Limb (tissue), 2 donors: ENCODE results near the gene NR5A2.

Experiments used
- DNase-seq, 2 donors: peaks; one replicate each; pipeline ENCODE4 v3.0.0-alpha.2; 2016; ENCODE audit errors: extremely low spot score in 2 of 2

The NR5A2 gene

DNA sequence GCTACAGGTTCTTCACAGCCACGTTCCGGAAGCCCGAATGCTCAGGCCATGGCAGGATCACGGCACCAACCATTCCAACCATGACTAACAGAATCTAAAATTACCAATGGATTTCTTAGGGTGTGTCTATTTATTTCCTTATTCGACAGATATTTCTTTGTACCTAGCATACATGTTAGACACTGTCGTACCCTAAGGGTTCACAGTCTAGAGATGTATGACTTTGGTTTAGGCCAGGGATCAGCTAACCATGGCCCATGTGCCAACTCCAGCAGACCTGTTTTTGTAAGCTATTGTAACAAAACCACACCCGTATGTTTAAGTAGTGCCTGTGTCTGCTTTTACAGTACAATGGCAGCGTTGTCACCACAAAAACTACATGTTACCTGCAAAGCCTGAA, 167.0 kb downstream of the NR5A2 start:
- no peak for DNase-seq

- DNase-seq = no peak
Observed at GRCh38 chr1:200198236-200198635, 170.7 kb downstream of the NR5A2 start.

- DNase-seq = no peak
Observed at GRCh38 chr1:200205216-200205995, 177.9 kb downstream of the NR5A2 start.

GRCh38 chr1:200206340-200206739, 178.8 kb downstream of the NR5A2 start:
- no peak for DNase-seq

DNA sequence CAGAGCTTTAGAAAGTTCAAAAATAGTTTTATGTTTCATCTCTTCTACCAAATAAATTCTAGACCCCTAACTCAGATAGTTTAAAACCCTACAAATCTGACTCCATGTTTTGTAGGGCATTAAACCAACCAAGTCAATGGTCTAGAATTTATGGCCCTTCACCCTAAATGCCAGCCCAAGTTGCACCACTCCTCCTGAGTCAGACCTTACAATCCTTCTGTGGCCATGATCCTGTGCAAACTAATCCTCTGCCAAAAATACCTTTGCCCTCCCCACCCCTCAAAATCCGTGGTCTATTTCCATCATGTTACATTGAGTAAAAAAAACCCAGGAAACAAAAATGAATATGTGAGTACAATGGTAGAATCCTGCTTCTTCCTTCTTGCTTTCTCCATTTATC, 179.3 kb downstream of the NR5A2 start:
- no peak for DNase-seq

- no peak for DNase-seq
Observed at GRCh38 chr1:200207711-200208126, 180.2 kb downstream of the NR5A2 start.

DNA sequence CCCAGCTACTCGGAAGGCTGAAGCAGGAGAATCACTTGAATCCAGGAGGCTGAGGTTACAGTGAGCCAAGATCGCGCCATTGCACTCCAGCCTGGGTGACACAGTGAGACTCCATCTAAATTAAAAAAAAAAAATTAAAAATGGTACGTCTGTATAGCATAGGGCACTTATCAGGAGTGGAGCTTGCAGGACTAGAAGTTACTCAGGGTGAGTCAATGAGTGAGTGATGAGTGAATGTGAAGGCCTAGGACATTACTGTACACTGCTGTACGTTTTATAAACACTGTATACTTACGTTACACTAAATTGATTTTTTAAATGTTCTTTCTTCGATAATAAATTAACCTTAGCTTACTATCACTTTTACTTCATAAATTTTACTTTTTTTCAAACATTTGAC, 183.6 kb downstream of the NR5A2 start:
- DNase-seq = no peak

GRCh38 chr1:200213392-200213791, 185.9 kb downstream of the NR5A2 start:
- DNase-seq = no peak

- no peak for DNase-seq
Observed at GRCh38 chr1:200213921-200214320, 186.4 kb downstream of the NR5A2 start.

GRCh38 chr1:200215350-200215749, 187.8 kb downstream of the NR5A2 start:
- no peak for DNase-seq

- DNase-seq = no peak
Observed at GRCh38 chr1:200217703-200218102, 190.2 kb downstream of the NR5A2 start.

- no peak for DNase-seq
Observed at GRCh38 chr1:200221614-200222282, 194.2 kb downstream of the NR5A2 start.

DNA sequence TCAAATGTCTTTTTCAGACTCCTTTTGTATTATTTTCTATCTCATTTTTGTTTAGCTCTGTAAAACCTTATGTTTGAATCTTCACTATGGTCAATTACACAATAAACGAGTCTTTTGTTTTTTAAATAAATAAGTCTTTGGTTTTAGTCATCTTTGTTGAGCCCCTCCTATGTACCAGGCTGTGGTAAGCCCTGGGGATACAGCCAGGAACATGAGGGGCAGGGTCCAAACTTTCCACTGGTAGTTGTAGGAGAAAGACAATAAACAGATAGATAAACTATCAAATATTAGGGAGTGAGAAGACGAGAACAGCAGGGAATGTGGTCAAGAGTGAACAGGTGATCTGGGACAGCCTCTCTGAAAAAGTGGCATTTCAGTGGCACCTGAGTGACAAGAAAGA, 195.7 kb downstream of the NR5A2 start:
- DNase-seq = no peak

DNA sequence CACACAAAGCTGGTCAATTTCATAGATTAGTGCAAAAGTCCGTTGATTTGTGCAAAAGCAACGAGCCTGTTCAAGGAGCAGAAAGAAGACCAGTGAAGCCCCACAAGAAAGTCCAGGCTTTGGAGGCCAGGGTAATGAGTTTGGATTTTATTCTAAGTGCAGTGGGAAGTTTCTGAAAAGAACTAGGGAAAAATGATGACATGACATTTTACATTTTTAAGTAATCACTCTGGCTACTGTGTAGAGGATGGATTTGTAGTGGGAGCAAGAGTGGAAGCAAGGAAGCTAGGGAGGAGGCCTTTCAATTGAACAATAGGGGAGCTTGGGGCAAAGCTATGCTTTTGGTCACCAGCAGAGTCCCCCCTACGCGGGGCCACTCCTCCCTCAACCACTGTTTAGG, 196.1 kb downstream of the NR5A2 start:
- DNase-seq = no peak

DNA sequence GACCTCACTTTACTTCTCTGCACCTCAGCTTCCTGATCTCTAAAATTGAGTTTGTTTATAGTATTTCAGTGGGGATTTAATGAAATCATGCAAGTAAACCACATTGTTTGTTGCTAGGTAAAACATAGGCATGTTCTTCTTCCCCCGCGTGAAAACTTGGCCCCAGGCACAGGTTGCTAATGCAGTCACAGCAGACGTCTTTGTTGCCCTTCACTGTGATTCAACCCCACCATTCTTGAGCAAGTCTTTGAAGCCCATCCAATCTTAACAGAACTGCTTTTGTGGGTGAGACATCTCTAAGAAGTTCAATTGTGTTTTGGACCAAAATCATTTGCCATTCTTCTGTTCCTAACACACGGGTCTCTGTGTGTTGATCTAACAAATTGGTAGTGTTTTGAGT, 196.8 kb downstream of the NR5A2 start:
- DNase-seq = no peak

DNA sequence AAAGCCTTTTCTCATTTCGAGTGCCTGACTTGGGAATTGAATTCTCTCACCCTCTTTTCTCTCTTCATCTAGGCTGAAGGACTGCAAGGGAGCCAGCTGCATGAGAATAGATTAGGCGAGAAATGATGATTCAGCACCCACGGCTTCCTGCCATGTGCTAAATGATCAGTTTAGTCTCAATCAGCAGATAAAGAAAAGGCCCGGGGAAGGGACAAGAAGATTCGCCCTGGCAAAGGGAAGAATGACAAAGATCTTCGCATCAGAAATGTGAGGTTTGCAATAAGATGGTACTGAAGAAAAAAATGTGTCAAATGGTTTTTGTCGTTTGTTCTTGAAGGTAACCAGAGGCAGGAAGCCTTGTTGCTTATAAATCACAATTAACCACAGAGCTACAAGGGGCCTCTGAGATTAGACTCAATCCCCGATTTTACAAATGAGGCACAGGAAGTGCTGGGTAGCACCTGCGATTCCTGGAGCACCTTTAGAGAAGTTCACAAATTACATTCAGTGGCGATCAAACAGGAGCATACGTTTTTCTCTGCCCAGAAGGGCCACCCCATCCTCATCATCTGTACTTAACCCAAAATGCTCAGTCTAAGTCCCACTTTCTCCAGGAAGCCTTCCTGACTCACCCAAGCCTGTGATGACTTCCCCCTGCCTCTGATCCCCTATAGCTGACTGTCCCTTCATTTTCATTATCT, 198.9 kb downstream of the NR5A2 start:
- no peak for DNase-seq

DNA sequence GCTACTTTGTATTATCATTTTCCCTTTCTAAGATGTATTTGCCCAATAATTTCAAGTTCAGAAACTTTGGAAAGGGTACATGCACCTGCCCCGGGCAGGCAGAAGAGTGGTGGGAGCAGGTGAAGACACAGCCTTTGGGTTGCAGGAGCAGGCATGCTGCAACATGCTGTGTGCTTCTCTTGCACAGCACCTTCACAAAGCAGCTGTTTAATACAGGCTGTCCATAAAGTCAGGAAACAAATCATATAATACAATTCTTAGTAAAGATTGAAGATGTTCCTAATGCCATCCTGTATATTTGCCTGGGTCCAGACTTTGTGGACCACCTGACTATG, 199.4 kb downstream of the NR5A2 start:
- DNase-seq = no peak
